ENCODE data around the gene TSSK2. TPM values are rescaled to one million over a fixed set of nuclear protein-coding genes. Genes with fewer than 3 reads are reported as not detected.

TSSK2 gene
- total and polyA plus RNA-seq, 2 donors (not counting 3 experiments of a cell fraction or from before 2014, with no cell fraction given) = not detected

- H3K9me1 ChIP-seq (replicated peaks; ENCODE audit: control insufficient read depth, extremely low read depth, insufficient read depth, low read length) = no peaks in the 10 kb centered on the region
- DNase-seq (ENCODE audit: low read depth, low spot score) (no peak), FAIRE-seq (no peak)
- dilution Hi-C loops (cut with MboI; ENCODE audit: extremely low pct_ligation_motif_present, low sequenced_read_pairs) (no loop called here), intact Hi-C loops (cut with micrococcal nuclease) (no loop called here)
- H3K79me2 ChIP-seq (ENCODE audit: control insufficient read depth, insufficient read depth, low read length) = no peaks in the 10 kb centered on the region
- POLR2A ChIA-PET = no interaction called here
- no peaks in the 10 kb centered on the region for H3K27me3 ChIP-seq (ENCODE audit: control insufficient read depth in 2 of 2, insufficient read depth in 2 of 2, low read length in 2 of 2)
- no peak overlapping the region for H3K4me2 ChIP-seq (ENCODE audit: insufficient read depth, low read length)
- peaks cover 11 to 59% of the 10 kb centered on the region in 2 experiments for H3K36me3 ChIP-seq (ENCODE audit: control insufficient read depth in 2 of 2, extremely low read depth in 1 of 2, insufficient read depth in 2 of 2, low read length in 2 of 2)
- no peak overlapping the region for H3K27ac ChIP-seq (ENCODE audit: insufficient read depth, low read depth, low read length)
- H3K9ac ChIP-seq (replicated peaks; ENCODE audit: extremely low read depth, insufficient read depth, low read length) = no peak overlapping the region
- H2AFZ ChIP-seq (ENCODE audit: low read depth, low read length) = no peak overlapping the region
- H3K4me3 ChIP-seq (replicated peaks in 1 of 3; ENCODE audit: insufficient read depth in 1 of 3, low read depth in 1 of 3, low read length in 3 of 3) = no peak overlapping the region
- H3K9me3 ChIP-seq (replicated peaks; ENCODE audit: control insufficient read depth, insufficient read depth, low read length) = no peaks in the 10 kb centered on the region
- no peaks in the 10 kb centered on the region for H3K4me1 ChIP-seq (ENCODE audit: control insufficient read depth, extremely low read depth, insufficient read depth, low read length)
- BruUV-seq (replicated peaks) = no TSS peak
- no peak for TF ChIP-seq JUN (IDR thresholded peaks at IDR 0.05; ENCODE audit: borderline replicate concordance, insufficient read depth, insufficient read length, low read depth)
- no peak for TF ChIP-seq MYC (IDR thresholded peaks at IDR 0.05; ENCODE audit: low read depth, low read length)
- TF ChIP-seq POLR2AphosphoS5 (IDR thresholded peaks at IDR 0.05; ENCODE audit: insufficient read depth, low read depth, low read length) = no peak
- no peak for TF ChIP-seq POLR2A (IDR thresholded peaks at IDR 0.05; ENCODE audit: low read depth, low read length)
- no peak for TF ChIP-seq MAX (IDR thresholded peaks at IDR 0.05; ENCODE audit: insufficient read depth, insufficient read length)
- no peak for TF ChIP-seq FOS (IDR thresholded peaks at IDR 0.05; ENCODE audit: borderline replicate concordance, insufficient read depth, low read length)
- no peak for TF ChIP-seq CTCF (IDR thresholded peaks at IDR 0.05; ENCODE audit: extremely low read depth in 1 of 2, insufficient read depth in 1 of 2, low read depth in 1 of 2, low read length in 2 of 2)
- no peak for TF ChIP-seq EZH2 (IDR thresholded peaks at IDR 0.05; ENCODE audit: borderline replicate concordance, low read depth, low read length, severe bottlenecking)
- TF ChIP-seq GATA2 (IDR thresholded peaks at IDR 0.05; ENCODE audit: insufficient read depth, insufficient read length, low read depth, low read length) = no peak
- CTCF ChIA-PET = interaction anchor here (2.3 kb wide), 1 partner anchor 9 kb away, joined by 9 read pairs; the partner anchor contains the start of gene ESS2
- H4K20me1 ChIP-seq (replicated peaks; ENCODE audit: control insufficient read depth, extremely low read depth, insufficient read depth, low read length) = no peaks in the 10 kb centered on the region
Observed at GRCh38 chr22:19134874-19135273, 3.8 kb downstream of the TSSK2 start.
